SU-DHL-6 (cell line): Measurements from ENCODE around the gene GNB3.
"Not testable (repeated sequence)": the region's sequence is repeated elsewhere in the genome, so short reads cannot be mapped to it uniquely, and the experiment has no call there.

ENCODE experiments used
- H2AFZ ChIP-seq: fragments of 200-600 bp; sonication (generic); 2 replicates; pipeline ENCODE4 v1.6.1; 2014; ENCODE audit warnings: low read depth, mild to moderate bottlenecking, moderate library complexity, mixed read lengths, antibody characterized with exemption, low read length; ENCODE audit not compliant: severe bottlenecking
- H3F3A ChIP-seq: fragments of 200-600 bp; shearing (Covaris generic); 2 replicates; pipeline ENCODE4 v1.6.0; 2016; ENCODE audit warnings: antibody characterized with exemption, mild to moderate bottlenecking; ENCODE audit not compliant: insufficient read depth
- H3K27ac ChIP-seq: fragments of 200-600 bp; sonication (generic); 2 replicates; pipeline ENCODE4 v1.5.1; 2016; ENCODE audit warnings: low read depth, mild to moderate bottlenecking, low read length, moderate library complexity, mixed read lengths
- H3K27me3 ChIP-seq: fragments of 200-600 bp; sonication (generic), shearing (Covaris generic); 2 replicates; pipeline ENCODE4 v1.6.0; 2014; ENCODE audit warnings: mild to moderate bottlenecking, low read length
- H3K36me3 ChIP-seq: fragments of 200-600 bp; sonication (generic); 2 replicates; pipeline ENCODE4 v1.6.1; 2014; ENCODE audit warnings: mild to moderate bottlenecking, low read length, mixed read lengths
- H3K4me2 ChIP-seq: fragments of 300-600, 200-600 bp; shearing (Covaris generic), sonication (generic); 2 replicates; pipeline ENCODE4 v1.6.0; 2014; ENCODE audit warnings: low read length, low read depth, mild to moderate bottlenecking; ENCODE audit not compliant: poor library complexity, severe bottlenecking
- H3K4me3 ChIP-seq: fragments of 200-600 bp; sonication (generic); 2 replicates; pipeline ENCODE4 v1.5.1; 2014; ENCODE audit warnings: antibody characterized with exemption, low read length, mild to moderate bottlenecking, mixed read lengths; ENCODE audit not compliant: insufficient read depth, poor library complexity, severe bottlenecking
- H3K79me2 ChIP-seq: fragments of 200-600 bp; sonication (generic); 2 replicates; pipeline ENCODE4 v1.6.1; 2014; ENCODE audit warnings: mild to moderate bottlenecking, low read length, moderate library complexity; ENCODE audit not compliant: insufficient read depth
- H3K9ac ChIP-seq: fragments of 200-600 bp; sonication (generic); 2 replicates; pipeline ENCODE4 v1.7.0; 2014; ENCODE audit warnings: mild to moderate bottlenecking, low read length
- H3K9me2 ChIP-seq: fragments of 200-600 bp; sonication (generic); replicated peaks from 2 replicates; pipeline ENCODE4 v1.6.1; 2014; ENCODE audit warnings: low read length; ENCODE audit not compliant: insufficient read depth
- H3K9me3 ChIP-seq: fragments of 200-600 bp; sonication (generic); 2 replicates; pipeline ENCODE4 v1.6.1; 2014; ENCODE audit warnings: low read length, mixed read lengths; ENCODE audit not compliant: insufficient read depth
- H4K20me1 ChIP-seq: fragments of 200-600 bp; sonication (generic); 2 replicates; pipeline ENCODE4 v1.6.1; 2014; ENCODE audit warnings: low read depth, mild to moderate bottlenecking, antibody characterized with exemption, low read length, moderate library complexity, mixed read lengths
- CTCF ChIP-seq: fragments of 200-600 bp; sonication (generic); IDR thresholded peaks from one replicate; pipeline ENCODE4 v1.5.1; 2017; ENCODE audit warnings: antibody characterized with exemption, mild to moderate bottlenecking, low read length, moderate library complexity; ENCODE audit not compliant: insufficient read depth, poor library complexity, severe bottlenecking
- EZH2phosphoT487 ChIP-seq: fragments of 200-600 bp; sonication (generic), shearing (Covaris generic); conservative IDR thresholded peaks from 2 replicates; pipeline ENCODE4 v1.6.1; 2018; ENCODE audit warnings: mild to moderate bottlenecking, antibody characterized with exemption, low read length, moderate library complexity, mixed read lengths

GNB3 gene

GRCh38 chr12:6869049-6870021, 28.6 kb downstream of the GNB3 start:
- H4K20me1 ChIP-seq = no peaks in the 10 kb centered on the region; the same call in 1 of the 2 replicates
- H3K4me2 ChIP-seq = peak overlapping the region; percentile 87
- peak overlapping the region; percentile 98 for H3K9ac ChIP-seq
- H3K36me3 ChIP-seq = peaks cover 3% of the 10 kb centered on the region; the same call in 1 of the 2 replicates
- H3F3A ChIP-seq = peaks cover 45% of the 10 kb centered on the region
- no peak overlapping the region for H2AFZ ChIP-seq
- no peaks in the 10 kb centered on the region for H3K9me2 ChIP-seq
- H3K27me3 ChIP-seq = no peaks in the 10 kb centered on the region
- TF ChIP-seq CTCF (peak; percentile 75), EZH2phosphoT487 (no peak)
- H3K27ac ChIP-seq = peak overlapping the region; percentile 84
- H3K9me3 ChIP-seq = no peaks in the 10 kb centered on the region
- peak overlapping the region; percentile 77 for H3K4me3 ChIP-seq
- H3K79me2 ChIP-seq = peaks cover 19% of the 10 kb centered on the region

GRCh38 chr12:6870304-6870703, 29.6 kb downstream of the GNB3 start:
- H3F3A ChIP-seq = peaks cover 48% of the 10 kb centered on the region
- H3K9me3 ChIP-seq, H3K9me2 ChIP-seq, H3K36me3 ChIP-seq, H3K27me3 ChIP-seq, H2AFZ ChIP-seq, H3K4me3 ChIP-seq, H4K20me1 ChIP-seq, H3K9ac ChIP-seq: not testable (repeated sequence)
- peak overlapping the region; percentile 69; the same call in 1 of the 2 replicates for H3K27ac ChIP-seq
- H3K79me2 ChIP-seq = peaks cover 19% of the 10 kb centered on the region
- H3K4me2 ChIP-seq = peak overlapping the region; percentile 87

- Histone ChIP-seq H3K4me2 (peak overlapping the region; percentile 85), H2AFZ (no peak overlapping the region), H3F3A (peaks cover 48% of the 10 kb centered on the region), H3K4me3 (peak overlapping the region; percentile 70), H3K9me3 (no peaks in the 10 kb centered on the region), H3K36me3 (peaks cover 3% of the 10 kb centered on the region; the same call in 1 of the 2 replicates), H4K20me1 (no peaks in the 10 kb centered on the region; the same call in 1 of the 2 replicates), H3K9ac (peak overlapping the region; percentile 82), H3K27me3 (no peaks in the 10 kb centered on the region), H3K9me2 (no peaks in the 10 kb centered on the region), H3K79me2 (peaks cover 19% of the 10 kb centered on the region), H3K27ac (peak overlapping the region; percentile 69)
- TF ChIP-seq CTCF (no peak), EZH2phosphoT487 (no peak)
These were observed 30.6 kb downstream of the GNB3 start for GRCh38 chr12:6871052-6871957.
